DND-41 (cell line): Measurements from ENCODE around the gene CFAP20DC.
"Not testable (repeated sequence)": the region's sequence is repeated elsewhere in the genome, so short reads cannot be mapped to it uniquely, and the experiment has no call there.

Source experiments
- ATAC-seq: fragments of 200-7000 bp; cut with Tn5 transposase; 3 replicates; pipeline ENCODE4 v1.9.1; 2021; ENCODE audit warnings: low read depth; ENCODE audit not compliant: insufficient read depth
- DNase-seq: peaks from one replicate; pipeline ENCODE4 v3.0.0-alpha.2; 2020
- H2AFZ ChIP-seq: 2 replicates; pipeline ENCODE4 v1.6.0; 2012; ENCODE audit warnings: low read depth, low read length
- H3K27ac ChIP-seq: 2 replicates; pipeline ENCODE4 v1.5.1; 2012; ENCODE audit warnings: low read length, inconsistent platforms
- H3K27me3 ChIP-seq: fragments of 200-600 bp; sonication (generic); 2 replicates; pipeline ENCODE4 v1.6.0; 2012; ENCODE audit warnings: low read length, mild to moderate bottlenecking, inconsistent platforms; ENCODE audit not compliant: insufficient read depth, poor library complexity
- H3K36me3 ChIP-seq: 2 replicates; pipeline ENCODE4 v1.5.1; 2012; ENCODE audit warnings: low read length, inconsistent platforms; ENCODE audit not compliant: insufficient read depth
- H3K4me1 ChIP-seq: 2 replicates; pipeline ENCODE4 v1.5.1; 2012; ENCODE audit warnings: mild to moderate bottlenecking, low read length; ENCODE audit not compliant: insufficient read depth
- H3K4me2 ChIP-seq: 2 replicates; pipeline ENCODE4 v1.6.0; 2012; ENCODE audit warnings: mild to moderate bottlenecking, moderate library complexity, low read length, inconsistent platforms; ENCODE audit not compliant: insufficient read depth
- H3K4me3 ChIP-seq, 2 experiments: fragments of 200-600 bp in 1 of 2; shearing (Covaris generic) in 1 of 2; 2 replicates each; pipeline ENCODE4 v1.5.1; 2012 to 2016; ENCODE audit warnings: inconsistent platforms in 2 of 2, low read length in 2 of 2, mild to moderate bottlenecking in 2 of 2, low read depth in 1 of 2, moderate library complexity in 1 of 2
- H3K79me2 ChIP-seq: 2 replicates; pipeline ENCODE4 v1.6.0; 2012; ENCODE audit warnings: low read length, inconsistent platforms; ENCODE audit not compliant: insufficient read depth
- H3K9ac ChIP-seq: 2 replicates; pipeline ENCODE4 v1.6.0; 2012; ENCODE audit warnings: low read depth, mild to moderate bottlenecking, inconsistent platforms, low read length, moderate library complexity
- H3K9me3 ChIP-seq: 2 replicates; pipeline ENCODE4 v1.5.1; 2012; ENCODE audit warnings: low read length, moderate library complexity, mild to moderate bottlenecking, inconsistent platforms; ENCODE audit not compliant: insufficient read depth, severe bottlenecking
- H4K20me1 ChIP-seq: 2 replicates; pipeline ENCODE4 v1.6.0; 2012; ENCODE audit warnings: low read length; ENCODE audit not compliant: insufficient read depth
- CTCF ChIP-seq: IDR thresholded peaks from 2 replicates; pipeline ENCODE4 v1.5.1; 2012; ENCODE audit warnings: borderline replicate concordance, low read length, moderate library complexity, mild to moderate bottlenecking; ENCODE audit not compliant: poor library complexity, severe bottlenecking; ENCODE audit errors: extremely low read depth
- EZH2 ChIP-seq: IDR thresholded peaks from 3 replicates; pipeline ENCODE4 v1.6.1; 2012; ENCODE audit warnings: borderline replicate concordance, low read depth, mild to moderate bottlenecking, moderate library complexity, low read length, inconsistent platforms; ENCODE audit not compliant: severe bottlenecking

The CFAP20DC gene

GRCh38 chr3:58707390-58707930 is 342.4 kb downstream of the CFAP20DC start:
- TF ChIP-seq EZH2 (no peak), CTCF (no peak)
- H3K27ac ChIP-seq, result no peak overlapping the region

GRCh38 chr3:58706395-58707167 is 343.2 kb downstream of the CFAP20DC start:
- H3K36me3 ChIP-seq, result no peaks in the 10 kb centered on the region

More at GRCh38 chr3:58707390-58707930, 342.4 kb downstream of the CFAP20DC start:
- Histone ChIP-seq H3K79me2 (no peaks in the 10 kb centered on the region), H3K36me3 (no peaks in the 10 kb centered on the region), H3K4me2 (no peak overlapping the region), H3K9me3 (no peaks in the 10 kb centered on the region), H3K27me3 (no peaks in the 10 kb centered on the region), H2AFZ (no peak overlapping the region), H3K9ac (no peak overlapping the region), H4K20me1 (no peaks in the 10 kb centered on the region), H3K4me1 (no peaks in the 10 kb centered on the region), H3K4me3 (no peak overlapping the region)
- DNase-seq (no peak), ATAC-seq (no peak)

GRCh38 chr3:58704745-58705144 is 345.1 kb downstream of the CFAP20DC start:
- H3K36me3 ChIP-seq, result no peaks in the 10 kb centered on the region
- ATAC-seq (no peak), DNase-seq (no peak)
- no peak overlapping the region for H2AFZ ChIP-seq
- TF ChIP-seq CTCF (no peak), EZH2 (no peak)
- no peak overlapping the region for H3K9ac ChIP-seq
- H3K4me1 ChIP-seq, result no peaks in the 10 kb centered on the region
- no peak overlapping the region for H3K27ac ChIP-seq
- H3K4me3 ChIP-seq, result no peak overlapping the region
- H3K4me2 ChIP-seq, result no peak overlapping the region
- H3K79me2 ChIP-seq, result no peaks in the 10 kb centered on the region
- H3K27me3 ChIP-seq, result no peaks in the 10 kb centered on the region
- no peaks in the 10 kb centered on the region for H3K9me3 ChIP-seq
- no peaks in the 10 kb centered on the region for H4K20me1 ChIP-seq

More at GRCh38 chr3:58706395-58707167, 343.2 kb downstream of the CFAP20DC start:
- Histone ChIP-seq H3K9ac (no peak overlapping the region), H3K4me2 (no peak overlapping the region), H3K27ac (no peak overlapping the region), H3K9me3 (no peaks in the 10 kb centered on the region), H4K20me1 (no peaks in the 10 kb centered on the region), H3K79me2 (no peaks in the 10 kb centered on the region), H3K4me3 (no peak overlapping the region), H3K27me3 (no peaks in the 10 kb centered on the region), H3K4me1 (no peaks in the 10 kb centered on the region), H2AFZ (no peak overlapping the region)
- ATAC-seq, result no peak
- DNase-seq, result no peak
- no peak for TF ChIP-seq CTCF
- no peak for TF ChIP-seq EZH2

- not testable (repeated sequence) for H4K20me1 ChIP-seq, ATAC-seq
These were observed 345.5 kb downstream of the CFAP20DC start for GRCh38 chr3:58704304-58704703.

More at GRCh38 chr3:58704304-58704703, 345.5 kb downstream of the CFAP20DC start:
- not testable (repeated sequence) for H3K36me3 ChIP-seq, H3K4me2 ChIP-seq, H3K4me1 ChIP-seq, H3K9ac ChIP-seq, H3K79me2 ChIP-seq, H3K9me3 ChIP-seq, H3K27me3 ChIP-seq, H3K27ac ChIP-seq, DNase-seq, H3K4me3 ChIP-seq, H2AFZ ChIP-seq
